Astrocyte (in vitro differentiated cells and primary cell): ENCODE measurements around the gene FUT2.

Experiments used
- EZH2 ChIP-seq: IDR thresholded peaks from 2 replicates; pipeline ENCODE4 v1.6.1; 2012; ENCODE audit warnings: mild to moderate bottlenecking, low read length, inconsistent platforms; ENCODE audit not compliant: insufficient read depth
- TF ChIP-seq, protein P1 (sequence below): IDR thresholded peaks from 2 replicates; pipeline ENCODE4 v1.5.1; 2011; ENCODE audit warnings: low read depth, mild to moderate bottlenecking, inconsistent platforms, low read length, moderate library complexity; ENCODE audit not compliant: insufficient read depth

DNA sequence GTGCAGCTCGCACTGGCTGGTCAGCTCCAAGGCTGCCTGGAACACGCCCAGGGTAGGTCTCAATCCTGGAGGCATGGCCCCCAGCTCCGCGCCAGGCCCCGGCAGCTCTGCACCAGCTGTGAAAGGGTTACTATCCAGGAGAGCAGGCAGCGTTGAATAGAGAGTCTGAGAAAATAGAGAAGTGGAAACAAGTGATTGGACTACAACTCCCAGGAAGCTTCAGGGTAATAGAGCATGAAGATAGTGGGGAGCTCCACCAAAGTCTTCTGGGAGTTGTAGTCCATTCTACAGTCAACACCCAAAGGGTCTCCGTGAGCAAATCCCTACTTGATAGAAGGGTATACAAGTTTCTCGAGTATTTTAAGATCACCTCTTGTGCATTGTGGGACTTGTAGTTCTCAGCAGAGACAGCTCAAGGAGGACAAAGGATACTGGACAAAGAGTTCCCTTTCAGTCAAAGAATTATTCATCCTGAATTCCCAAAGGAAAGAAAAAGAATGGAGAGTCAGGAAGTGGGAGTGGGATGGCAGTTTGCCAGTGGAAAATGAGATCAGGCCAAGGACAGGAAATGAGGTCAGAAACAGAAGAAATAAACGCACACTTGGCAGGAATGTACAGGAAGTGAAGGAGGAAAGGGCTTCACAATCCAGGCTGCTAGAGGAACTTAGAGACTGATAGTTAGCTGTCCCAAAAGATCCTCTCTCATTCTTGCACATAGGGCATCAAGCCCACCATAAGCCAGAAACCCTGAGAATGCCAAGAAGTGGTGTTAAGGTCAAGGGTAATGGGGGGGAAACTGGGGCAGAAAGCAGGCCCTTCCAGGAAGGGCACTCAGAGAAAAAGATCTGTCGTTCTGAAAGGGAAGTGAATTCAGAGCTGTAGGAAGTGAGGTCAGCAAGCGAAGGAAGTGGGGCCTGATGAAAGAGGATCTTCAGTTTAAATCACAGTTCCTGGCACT lies 29.3 kb downstream of the FUT2 start:
- TF ChIP-seq, protein P1, sequence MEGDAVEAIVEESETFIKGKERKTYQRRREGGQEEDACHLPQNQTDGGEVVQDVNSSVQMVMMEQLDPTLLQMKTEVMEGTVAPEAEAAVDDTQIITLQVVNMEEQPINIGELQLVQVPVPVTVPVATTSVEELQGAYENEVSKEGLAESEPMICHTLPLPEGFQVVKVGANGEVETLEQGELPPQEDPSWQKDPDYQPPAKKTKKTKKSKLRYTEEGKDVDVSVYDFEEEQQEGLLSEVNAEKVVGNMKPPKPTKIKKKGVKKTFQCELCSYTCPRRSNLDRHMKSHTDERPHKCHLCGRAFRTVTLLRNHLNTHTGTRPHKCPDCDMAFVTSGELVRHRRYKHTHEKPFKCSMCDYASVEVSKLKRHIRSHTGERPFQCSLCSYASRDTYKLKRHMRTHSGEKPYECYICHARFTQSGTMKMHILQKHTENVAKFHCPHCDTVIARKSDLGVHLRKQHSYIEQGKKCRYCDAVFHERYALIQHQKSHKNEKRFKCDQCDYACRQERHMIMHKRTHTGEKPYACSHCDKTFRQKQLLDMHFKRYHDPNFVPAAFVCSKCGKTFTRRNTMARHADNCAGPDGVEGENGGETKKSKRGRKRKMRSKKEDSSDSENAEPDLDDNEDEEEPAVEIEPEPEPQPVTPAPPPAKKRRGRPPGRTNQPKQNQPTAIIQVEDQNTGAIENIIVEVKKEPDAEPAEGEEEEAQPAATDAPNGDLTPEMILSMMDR = no peak
- no peak for TF ChIP-seq EZH2
